ENCODE measurements around the gene EXOC7. TPM values are rescaled to one million over a fixed set of nuclear protein-coding genes. Genes with fewer than 3 reads are reported as not detected.

Gene EXOC7
- total RNA-seq, 1 experiment from 2014 or later: 72.1 TPM

- in situ Hi-C loops (cut with HindIII; ENCODE audit: low pct_unique_long_range_greater_than_20kb, low sequenced_read_pairs): no loop called here
- no peak for DNase-seq (ENCODE audit: low read depth)
These were observed 36.4 kb upstream of the EXOC7 start for GRCh38 chr17:76139801-76140660.

- in situ Hi-C loops (cut with HindIII; ENCODE audit: low pct_unique_long_range_greater_than_20kb, low sequenced_read_pairs): no loop called here
- no peak for DNase-seq (ENCODE audit: low read depth)
These were observed 35.5 kb upstream of the EXOC7 start for GRCh38 chr17:76138896-76139752.

DNA sequence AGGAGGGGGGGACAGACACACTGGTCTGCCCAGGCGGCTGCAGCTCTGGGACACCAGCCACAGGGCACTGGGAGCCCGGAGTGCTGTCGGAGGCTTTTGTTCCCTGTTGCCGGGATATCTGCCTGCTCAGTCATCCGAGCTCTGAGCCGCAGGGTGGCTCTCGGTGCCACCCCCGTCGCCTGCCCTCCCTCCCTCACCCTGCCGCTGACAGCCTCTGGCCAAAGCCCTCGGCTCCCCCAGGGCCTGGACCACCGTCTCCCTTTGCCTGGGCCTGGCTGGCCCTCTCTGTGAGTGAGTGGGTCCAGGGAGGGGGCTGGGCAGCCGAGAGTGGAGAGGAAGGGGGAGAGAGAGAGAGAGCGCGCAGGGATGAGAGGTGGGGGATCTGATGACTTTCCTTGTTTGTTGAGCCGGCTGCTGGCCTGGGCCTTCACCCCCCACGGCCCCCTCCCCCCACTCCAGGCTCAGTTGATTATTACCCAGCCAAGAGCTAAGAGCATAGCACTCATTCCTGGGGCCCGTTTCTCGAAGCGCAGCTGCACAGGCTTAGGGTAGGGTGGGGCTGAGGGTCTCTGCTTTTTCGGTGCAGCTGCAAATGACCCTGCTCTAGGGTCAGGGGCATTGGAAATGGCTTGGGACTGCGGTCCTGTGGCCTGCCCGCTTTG is 34.8 kb upstream of the EXOC7 start:
- in situ Hi-C loops (cut with HindIII; ENCODE audit: low pct_unique_long_range_greater_than_20kb, low sequenced_read_pairs): no loop called here
- peak; percentile 71 for DNase-seq (ENCODE audit: low read depth)

DNA sequence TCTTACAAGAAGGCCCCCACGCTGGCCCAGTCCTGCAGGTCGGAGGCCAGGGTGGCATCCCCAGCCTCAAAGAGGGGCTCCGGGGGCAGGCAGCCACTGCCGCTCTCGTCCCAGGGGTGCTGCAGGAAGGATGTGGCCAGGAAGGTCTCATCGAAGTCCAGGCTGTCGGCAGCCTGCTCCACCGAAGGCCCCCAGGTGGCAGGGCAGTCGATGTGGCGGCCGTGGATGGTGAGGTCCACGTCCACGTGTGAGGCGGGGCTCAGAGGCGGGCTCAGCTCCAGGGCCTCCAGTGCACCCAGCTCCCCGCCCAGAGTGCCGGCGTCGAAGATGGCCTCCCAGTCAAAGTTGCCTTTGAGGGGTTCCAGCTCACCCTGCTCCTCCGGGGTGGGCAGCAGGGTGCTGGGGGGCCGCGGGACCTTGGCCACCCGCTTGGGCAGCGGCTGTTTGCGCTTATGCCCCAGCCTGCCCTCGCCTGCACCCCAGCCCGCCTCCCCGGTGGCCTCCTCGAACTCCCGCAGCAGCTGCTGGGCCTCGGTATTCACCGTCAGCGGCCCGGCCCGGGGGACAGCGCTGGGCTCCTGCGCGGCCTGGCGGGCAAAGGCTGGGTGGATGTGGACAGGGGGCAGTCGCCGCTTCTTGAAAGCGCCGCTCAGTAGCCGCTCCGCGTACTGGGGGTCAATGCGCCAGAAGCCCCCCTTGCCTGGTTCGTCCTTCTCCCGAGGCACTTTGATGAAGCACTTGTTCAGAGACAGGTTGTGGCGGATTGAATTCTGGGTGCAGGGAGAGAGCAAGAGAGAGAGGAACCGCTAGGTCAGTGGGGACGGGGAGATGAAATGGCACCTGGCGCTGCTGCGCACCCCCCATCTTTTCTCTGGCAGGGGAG is 34.0 kb upstream of the EXOC7 start:
- no peak for DNase-seq (ENCODE audit: low read depth)
- in situ Hi-C loops (cut with HindIII; ENCODE audit: low pct_unique_long_range_greater_than_20kb, low sequenced_read_pairs): no loop called here

DNA sequence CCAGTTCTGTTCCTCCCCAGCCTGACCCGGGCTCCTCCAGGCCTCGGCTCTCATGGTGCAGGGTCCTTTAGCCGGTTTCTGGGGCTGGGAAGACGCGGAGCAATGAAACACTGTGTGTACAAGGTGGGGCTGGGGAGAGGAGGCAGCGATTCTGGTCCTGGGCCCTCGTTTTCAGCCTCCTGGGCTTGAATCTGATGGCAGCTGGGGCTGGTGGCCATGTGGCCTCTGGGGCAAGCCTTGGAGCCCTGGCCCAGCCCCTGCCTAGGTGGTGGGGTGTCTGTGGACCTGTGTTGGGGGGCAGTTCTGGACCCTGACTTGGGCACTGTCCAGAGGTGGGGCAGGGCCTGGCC is 33.4 kb upstream of the EXOC7 start:
- no peak for DNase-seq (ENCODE audit: low read depth)
- in situ Hi-C loops (cut with HindIII; ENCODE audit: low pct_unique_long_range_greater_than_20kb, low sequenced_read_pairs): no loop called here

GRCh38 chr17:76136276-76137000 is 32.9 kb upstream of the EXOC7 start:
- in situ Hi-C loops (cut with HindIII; ENCODE audit: low pct_unique_long_range_greater_than_20kb, low sequenced_read_pairs): no loop called here

DNA sequence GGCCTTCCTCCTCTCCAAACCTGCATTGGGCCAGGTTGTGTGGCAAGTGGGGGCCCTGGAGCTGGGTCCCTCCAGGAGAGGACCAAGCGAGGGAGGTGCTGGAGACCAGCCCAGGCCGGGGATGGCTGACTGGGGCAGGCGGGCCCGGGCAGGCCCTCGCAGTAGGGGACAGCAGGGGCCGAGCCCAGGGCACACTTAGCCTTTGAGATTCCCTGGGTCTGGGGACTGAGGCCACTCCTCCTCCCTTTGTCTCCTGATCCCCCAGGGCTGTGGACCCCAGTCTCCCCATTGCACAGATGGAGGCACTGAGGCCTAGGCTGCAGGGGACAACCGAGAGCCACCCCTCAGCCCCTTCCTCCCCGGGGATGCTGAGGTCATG is 32.2 kb upstream of the EXOC7 start:
- no peak for DNase-seq (ENCODE audit: low read depth)
- in situ Hi-C loops (cut with HindIII; ENCODE audit: low pct_unique_long_range_greater_than_20kb, low sequenced_read_pairs): no loop called here

More at GRCh38 chr17:76136276-76137000, 32.9 kb upstream of the EXOC7 start:
- no peak for DNase-seq (ENCODE audit: low read depth)

- no peak for DNase-seq (ENCODE audit: low read depth)
- in situ Hi-C loops (cut with HindIII; ENCODE audit: low pct_unique_long_range_greater_than_20kb, low sequenced_read_pairs): no loop called here
These were observed 31.6 kb upstream of the EXOC7 start for GRCh38 chr17:76134911-76135809.

GRCh38 chr17:76132574-76133338 is 29.2 kb upstream of the EXOC7 start:
- in situ Hi-C loops (cut with HindIII; ENCODE audit: low pct_unique_long_range_greater_than_20kb, low sequenced_read_pairs): no loop called here

GRCh38 chr17:76131692-76132573 is 28.3 kb upstream of the EXOC7 start:
- in situ Hi-C loops (cut with HindIII; ENCODE audit: low pct_unique_long_range_greater_than_20kb, low sequenced_read_pairs): no loop called here
- DNase-seq (ENCODE audit: low read depth): no peak

More at GRCh38 chr17:76132574-76133338, 29.2 kb upstream of the EXOC7 start:
- DNase-seq (ENCODE audit: low read depth): no peak

GRCh38 chr17:76131051-76131691 is 27.6 kb upstream of the EXOC7 start:
- in situ Hi-C loops (cut with HindIII; ENCODE audit: low pct_unique_long_range_greater_than_20kb, low sequenced_read_pairs): no loop called here
- DNase-seq (ENCODE audit: low read depth): no peak

DNA sequence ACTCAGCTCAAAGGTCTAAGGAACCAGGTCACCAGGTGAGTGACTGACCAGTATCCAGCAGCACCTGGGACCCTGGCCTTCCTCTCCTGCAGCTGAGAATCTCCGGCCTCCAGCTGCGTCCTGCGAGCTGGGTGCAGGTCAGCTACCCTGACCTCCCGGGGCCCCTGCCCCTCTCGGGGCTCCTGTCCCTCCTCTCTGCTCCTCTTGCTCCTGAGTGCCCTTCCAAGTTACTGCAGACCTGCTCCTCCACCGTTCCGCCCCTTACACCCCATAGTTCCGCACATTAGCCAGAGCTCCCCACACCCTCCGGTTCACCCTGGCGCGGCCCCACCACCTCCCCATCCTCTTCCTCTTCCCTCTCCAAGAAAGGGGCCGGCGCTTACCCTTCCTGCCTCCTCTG is 26.9 kb upstream of the EXOC7 start:
- no peak for DNase-seq (ENCODE audit: low read depth)
- in situ Hi-C loops (cut with HindIII; ENCODE audit: low pct_unique_long_range_greater_than_20kb, low sequenced_read_pairs): no loop called here

- DNase-seq (ENCODE audit: low read depth): no peak
- in situ Hi-C loops (cut with HindIII; ENCODE audit: low pct_unique_long_range_greater_than_20kb, low sequenced_read_pairs): no loop called here
These were observed 22.3 kb upstream of the EXOC7 start for GRCh38 chr17:76125922-76126321.

DNA sequence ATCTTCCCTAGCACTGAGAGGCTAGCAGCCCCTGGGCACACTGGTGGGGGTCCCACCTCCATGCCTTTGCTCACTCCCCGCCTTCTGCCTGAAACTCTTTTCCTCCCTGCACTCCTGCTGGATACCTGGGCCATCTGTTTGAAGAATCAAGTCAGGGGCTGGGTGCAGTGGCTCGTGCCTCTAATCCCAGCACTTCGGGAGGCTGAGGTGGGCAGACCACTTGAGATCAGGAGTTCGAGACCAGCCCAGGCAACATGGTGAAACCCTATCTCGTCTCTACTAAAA is 21.7 kb upstream of the EXOC7 start:
- in situ Hi-C loops (cut with HindIII; ENCODE audit: low pct_unique_long_range_greater_than_20kb, low sequenced_read_pairs): no loop called here
- no peak for DNase-seq (ENCODE audit: low read depth)

All from Caki2 (cell line).